MCF 10A (cell line): ENCODE data around the gene INF2. TPM values are rescaled to one million over a fixed set of nuclear protein-coding genes. Genes with fewer than 3 reads are reported as not detected.

Experiments
- BruUV-seq: library from RNA; stranded (reverse); fragments of 400-500 nt; replicated peaks from 2 replicates; lab custom pipeline; 2021; lab: Mats Ljungman, UMichigan
- CTCF ChIA-PET: fragments of 300-600 bp; sonication (Branson Sonifier 250); formaldehyde crosslinking; extraction: SDS; loops from one replicate; lab custom pipeline; 2021; ENCODE audit warnings: antibody characterized with exemption, inconsistent platforms; lab: Yijun Ruan, JAX
- POLR2A ChIA-PET: fragments of 300-600, 350-650 bp; sonication (Branson Sonifier 250); formaldehyde crosslinking; extraction: SDS; loops from one replicate; lab custom pipeline; 2020; ENCODE audit warnings: antibody characterized with exemption, inconsistent platforms; lab: Yijun Ruan, JAX
- DNase-seq: peaks from one replicate; pipeline ENCODE4 v3.0.0-alpha.2; 2018; ENCODE audit not compliant: unreplicated experiment
- H3K27ac Mint-ChIP-seq: one replicate; pipeline ENCODE4 v1.8.0; 2022; ENCODE audit warnings: mild to moderate bottlenecking, low read depth, mixed read lengths; ENCODE audit not compliant: unreplicated experiment
- H3K27me3 Mint-ChIP-seq: one replicate; pipeline ENCODE4 v1.8.0; 2022; ENCODE audit warnings: mixed read lengths; ENCODE audit not compliant: insufficient read depth, unreplicated experiment
- H3K36me3 Mint-ChIP-seq: one replicate; pipeline ENCODE4 v1.8.0; 2022; ENCODE audit warnings: mild to moderate bottlenecking, moderate library complexity, mixed read lengths; ENCODE audit not compliant: insufficient read depth, unreplicated experiment
- H3K4me1 Mint-ChIP-seq: one replicate; pipeline ENCODE4 v1.8.0; 2022; ENCODE audit warnings: mixed read lengths; ENCODE audit not compliant: insufficient read depth, unreplicated experiment
- H3K4me3 Mint-ChIP-seq: one replicate; pipeline ENCODE4 v1.8.0; 2022; ENCODE audit warnings: mild to moderate bottlenecking, moderate library complexity, mixed read lengths; ENCODE audit not compliant: unreplicated experiment
- H3K9me3 Mint-ChIP-seq: one replicate; pipeline ENCODE4 v1.8.0; 2022; ENCODE audit warnings: mixed read lengths; ENCODE audit not compliant: unreplicated experiment
- CTCF ChIP-seq: fragments of 200-600 bp; IDR thresholded peaks from one replicate; pipeline ENCODE4 v1.8.0; 2022; ENCODE audit warnings: antibody characterized with exemption, mild to moderate bottlenecking; ENCODE audit not compliant: unreplicated experiment
- intact Hi-C: fragments of 100-400 bp; cut with micrococcal nuclease; formaldehyde crosslinking; loops from 2 replicates; pipeline ENCODE4 v1.14.1; 2022
- total RNA-seq: library from RNA; stranded (reverse); gene quantifications from 2 replicates; pipeline ENCODE4 v1.2.3, GENCODE V29; 2022

INF2 gene
- total RNA-seq, 1 experiment from 2014 or later: 102 TPM

DNA sequence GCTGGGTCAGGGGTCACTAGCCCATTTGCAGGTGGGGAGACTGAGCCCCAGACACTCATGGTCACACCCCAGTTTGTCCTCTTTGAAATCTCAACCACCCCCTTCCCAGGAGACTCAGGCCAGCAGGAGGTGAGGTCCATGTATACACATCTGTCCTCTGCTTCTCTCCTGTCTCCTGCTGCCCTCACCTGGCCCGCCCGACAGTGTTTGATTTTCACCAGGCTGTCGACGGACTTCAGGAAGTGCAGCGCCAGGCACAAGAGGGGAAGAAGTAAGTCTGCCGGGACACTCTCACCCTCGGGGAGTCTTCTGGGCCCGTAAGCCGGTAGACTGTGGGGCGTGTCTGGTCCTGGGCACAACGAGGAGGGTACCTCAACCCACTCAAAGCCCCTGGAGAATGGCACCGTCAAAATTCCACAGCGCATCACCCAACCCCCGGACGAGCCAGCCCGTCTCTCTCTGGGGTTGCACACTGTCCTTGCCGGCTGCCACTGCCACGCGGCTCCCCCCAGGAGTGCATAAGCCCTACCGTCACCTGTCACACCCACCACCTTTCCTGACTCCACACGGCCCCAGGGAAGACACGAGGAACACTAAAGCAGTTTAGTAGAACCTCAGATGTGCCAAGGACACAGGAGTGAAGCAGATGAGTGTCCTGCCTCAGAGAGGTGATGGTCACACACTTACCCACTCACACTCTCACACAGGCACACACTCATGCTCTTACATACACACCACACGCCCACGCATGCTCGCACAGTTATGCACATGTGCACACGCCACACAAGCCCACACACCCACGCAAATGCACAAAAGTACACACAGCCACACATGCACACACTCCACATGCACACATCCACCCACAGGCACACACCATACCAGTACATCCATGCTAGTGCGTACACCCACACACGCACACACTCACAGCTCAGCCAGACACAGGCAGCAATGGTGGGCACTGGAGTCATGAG lies 50.4 kb downstream of the INF2 start:
- Mint-ChIP-seq H3K9me3 (no peaks in the 10 kb centered on the region), H3K4me1 (peaks cover 13% of the 10 kb centered on the region), H3K36me3 (no peaks in the 10 kb centered on the region), H3K27ac (no peak overlapping the region), H3K27me3 (no peaks in the 10 kb centered on the region), H3K4me3 (no peak overlapping the region)
- TF ChIP-seq CTCF: no peak
- POLR2A ChIA-PET: no interaction called here
- CTCF ChIA-PET: interaction anchor here (1.7 kb wide), 1 partner anchor 11 kb away, joined by 6 read pairs; no protein-coding TSS in a partner anchor
- intact Hi-C loops: no loop called here
- no peak for DNase-seq
- BruUV-seq: no TSS peak

GRCh38 chr14:104741108-104741802 lies 51.8 kb downstream of the INF2 start:
- no peaks in the 10 kb centered on the region for H3K9me3 Mint-ChIP-seq
- no peak for TF ChIP-seq CTCF
- H3K27ac Mint-ChIP-seq: no peak overlapping the region
- intact Hi-C loops: no loop called here
- no peaks in the 10 kb centered on the region for H3K27me3 Mint-ChIP-seq
- no peak overlapping the region for H3K4me3 Mint-ChIP-seq
- ChIA-PET CTCF (no interaction called here), POLR2A (no interaction called here)
- H3K36me3 Mint-ChIP-seq: no peaks in the 10 kb centered on the region
- BruUV-seq: no TSS peak
- no peak for DNase-seq
- peaks cover 4% of the 10 kb centered on the region for H3K4me1 Mint-ChIP-seq

GRCh38 chr14:104741803-104742251 lies 52.4 kb downstream of the INF2 start:
- ChIA-PET CTCF (no interaction called here), POLR2A (no interaction called here)
- H3K27me3 Mint-ChIP-seq: no peaks in the 10 kb centered on the region
- no peak for TF ChIP-seq CTCF
- no TSS peak for BruUV-seq
- intact Hi-C loops: no loop called here
- H3K4me1 Mint-ChIP-seq: peaks cover 4% of the 10 kb centered on the region
- H3K4me3 Mint-ChIP-seq: no peak overlapping the region
- DNase-seq: no peak
- H3K27ac Mint-ChIP-seq: no peak overlapping the region
- H3K9me3 Mint-ChIP-seq: no peaks in the 10 kb centered on the region
- no peaks in the 10 kb centered on the region for H3K36me3 Mint-ChIP-seq
